HG02763 (cell line): ENCODE data around the gene PRODH.
"Not testable (repeated sequence)": the region's sequence is repeated elsewhere in the genome, so short reads cannot be mapped to it uniquely, and the experiment has no call there.

Experiments
- ATAC-seq: cut with Tn5 transposase; IDR thresholded peaks from one replicate; pipeline ENCODE4 v1.9.1; 2021; ENCODE audit warnings: mild to moderate bottlenecking, moderate library complexity; ENCODE audit not compliant: unreplicated experiment

The PRODH gene

GRCh38 chr22:18968011-18968749 is 32.1 kb upstream of the PRODH start:
- ATAC-seq, result no peak

GRCh38 chr22:18967391-18968010 is 31.4 kb upstream of the PRODH start:
- ATAC-seq, result not testable (repeated sequence)

- ATAC-seq, result no peak
These were observed 30.7 kb upstream of the PRODH start for GRCh38 chr22:18966748-18967147.

- no peak for ATAC-seq
These were observed 29.7 kb upstream of the PRODH start for GRCh38 chr22:18965526-18966421.

- ATAC-seq, result not testable (repeated sequence)
These were observed 28.6 kb upstream of the PRODH start for GRCh38 chr22:18964501-18965265.

GRCh38 chr22:18964051-18964450 is 28.0 kb upstream of the PRODH start:
- ATAC-seq, result not testable (repeated sequence)

- no peak for ATAC-seq
These were observed 26.2 kb upstream of the PRODH start for GRCh38 chr22:18962308-18962635.

GRCh38 chr22:18961632-18962307 is 25.7 kb upstream of the PRODH start:
- not testable (repeated sequence) for ATAC-seq

GRCh38 chr22:18961201-18961600 is 25.1 kb upstream of the PRODH start:
- not testable (repeated sequence) for ATAC-seq

- ATAC-seq, result not testable (repeated sequence)
These were observed 24.2 kb upstream of the PRODH start for GRCh38 chr22:18960166-18960820.

GRCh38 chr22:18959741-18960140 is 23.6 kb upstream of the PRODH start:
- ATAC-seq, result not testable (repeated sequence)

- ATAC-seq, result not testable (repeated sequence)
These were observed 23.2 kb upstream of the PRODH start for GRCh38 chr22:18959266-18959665.

GRCh38 chr22:18958738-18959137 is 22.6 kb upstream of the PRODH start:
- ATAC-seq, result not testable (repeated sequence)

GRCh38 chr22:18958321-18958705 is 22.2 kb upstream of the PRODH start:
- ATAC-seq, result not testable (repeated sequence)

GRCh38 chr22:18957621-18958320 is 21.7 kb upstream of the PRODH start:
- not testable (repeated sequence) for ATAC-seq

GRCh38 chr22:18956956-18957355 is 20.9 kb upstream of the PRODH start:
- ATAC-seq, result not testable (repeated sequence)

- not testable (repeated sequence) for ATAC-seq
These were observed 20.2 kb upstream of the PRODH start for GRCh38 chr22:18956121-18956895.

- no peak for ATAC-seq
These were observed 19.6 kb upstream of the PRODH start for GRCh38 chr22:18955696-18956095.
